ENCODE data around the gene FAM83E.

The FAM83E gene

GRCh38 chr19:48608798-48609263 is 6.0 kb downstream of the FAM83E start:
- peak; percentile 73 for TF ChIP-seq CTCF (IDR thresholded peaks at IDR 0.05; ENCODE audit: low read depth, low read length, missing control alignments)
- no peak for DNase-seq (ENCODE audit: extremely low read depth, low read depth)
- H3K4me3 ChIP-seq (replicated peaks; ENCODE audit: low read depth, low read length): no peak overlapping the region

DNA sequence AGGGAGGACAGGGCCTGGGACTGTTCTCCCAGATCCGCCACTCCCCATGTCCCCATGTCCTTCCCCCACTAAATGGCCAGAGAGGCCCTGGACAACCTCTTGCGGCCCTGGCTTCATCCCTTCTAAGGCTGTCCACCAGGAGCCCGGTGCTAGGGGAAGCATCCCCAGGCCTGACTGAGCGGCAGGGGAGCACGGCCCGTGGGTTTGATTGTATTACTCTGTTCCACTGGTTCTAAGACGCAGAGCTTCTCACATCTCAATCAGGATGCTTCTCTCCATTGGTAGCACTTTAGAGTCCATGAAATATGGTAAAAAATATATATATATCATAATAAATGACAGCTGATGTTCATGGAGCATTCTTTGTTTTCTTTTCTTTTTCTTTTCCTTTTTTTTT is 7.5 kb downstream of the FAM83E start:
- no peak for DNase-seq (ENCODE audit: extremely low read depth, low read depth)
- TF ChIP-seq CTCF (IDR thresholded peaks at IDR 0.05; ENCODE audit: low read depth, low read length, missing control alignments): no peak
- no peak overlapping the region for H3K4me3 ChIP-seq (replicated peaks; ENCODE audit: low read depth, low read length)

GRCh38 chr19:48606463-48607358 is 8.2 kb downstream of the FAM83E start, which contains the start of gene SPACA4:
SPACA4 (plus strand) TSS chr19:48606742; CDS start chr19:48606979, 237 bp downstream.
- no peak for DNase-seq (ENCODE audit: extremely low read depth, low read depth)
- H3K4me3 ChIP-seq (replicated peaks; ENCODE audit: low read depth, low read length): no peak within 1 kb of the TSS
- TF ChIP-seq CTCF (IDR thresholded peaks at IDR 0.05; ENCODE audit: low read depth, low read length, missing control alignments): no peak

DNA sequence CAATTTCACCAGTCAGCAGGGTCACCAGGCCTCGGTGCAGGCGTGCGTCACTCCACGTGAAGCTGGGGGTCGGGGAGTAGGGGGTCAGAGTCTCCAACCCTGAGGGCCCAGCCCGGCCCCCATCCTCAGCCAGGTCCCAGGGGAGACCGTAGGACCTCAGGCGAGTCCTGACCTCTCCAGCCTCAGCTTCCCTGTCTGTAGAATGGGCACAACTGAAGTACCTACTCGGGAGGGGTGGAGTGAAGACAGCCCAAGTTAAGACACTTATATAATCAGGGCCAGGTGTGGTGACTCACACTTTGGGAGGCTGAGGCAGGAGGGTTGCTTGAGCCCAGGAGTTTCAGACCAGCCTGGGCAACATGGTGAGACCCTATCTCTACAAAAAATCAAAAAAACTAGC is 11.0 kb downstream of the FAM83E start:
- H3K4me3 ChIP-seq (replicated peaks; ENCODE audit: low read depth, low read length): no peak overlapping the region
- TF ChIP-seq CTCF (IDR thresholded peaks at IDR 0.05; ENCODE audit: low read depth, low read length, missing control alignments): no peak
- DNase-seq (ENCODE audit: extremely low read depth, low read depth): no peak

DNA sequence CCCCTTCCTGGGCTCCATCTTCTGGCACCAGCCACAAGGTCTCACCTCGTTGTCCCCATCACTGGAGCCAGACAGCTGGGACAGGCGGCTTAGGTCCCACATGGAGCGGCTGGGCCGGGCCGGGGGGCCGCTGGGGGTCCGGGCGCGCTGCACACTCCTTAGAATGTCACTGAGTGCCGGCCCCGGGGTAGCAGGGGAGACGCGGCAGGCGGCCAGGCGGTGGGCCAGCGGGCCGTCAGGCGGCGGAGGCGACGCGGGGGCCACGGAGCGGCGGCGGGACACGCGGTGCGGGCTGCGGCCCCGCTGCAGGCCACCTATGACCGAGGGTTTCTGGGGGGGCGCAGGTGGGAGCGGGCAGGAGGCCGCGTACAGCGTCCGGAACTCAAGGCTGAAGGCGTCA is 11.4 kb downstream of the FAM83E start:
- H3K4me3 ChIP-seq (replicated peaks; ENCODE audit: low read depth, low read length): no peak overlapping the region
- no peak for DNase-seq (ENCODE audit: extremely low read depth, low read depth)
- no peak for TF ChIP-seq CTCF (IDR thresholded peaks at IDR 0.05; ENCODE audit: low read depth, low read length, missing control alignments)

DNA sequence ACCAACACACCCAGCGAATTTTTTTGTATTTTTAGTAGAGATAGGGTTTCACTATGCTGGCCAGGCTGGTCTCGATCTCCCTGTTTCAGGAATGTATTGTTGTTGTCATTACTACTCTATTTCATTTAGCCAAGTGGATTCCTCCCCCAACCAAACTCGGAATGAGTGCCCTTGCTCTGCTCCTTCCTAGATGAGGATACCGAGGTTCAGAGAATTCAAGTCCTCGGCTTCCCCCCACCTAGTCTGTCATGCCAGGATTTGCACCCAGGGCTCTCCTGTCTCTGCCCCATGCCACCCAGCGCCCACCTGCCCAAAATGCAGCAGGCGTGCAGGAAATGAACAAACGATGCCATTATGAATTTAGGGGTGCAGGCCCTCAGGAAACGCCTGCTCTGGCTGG is 11.9 kb downstream of the FAM83E start:
- DNase-seq (ENCODE audit: extremely low read depth, low read depth): no peak
- H3K4me3 ChIP-seq (replicated peaks; ENCODE audit: low read depth, low read length): no peak overlapping the region
- TF ChIP-seq CTCF (IDR thresholded peaks at IDR 0.05; ENCODE audit: low read depth, low read length, missing control alignments): no peak

Measured in HFF-Myc (cell line).